A549 (cell line): ENCODE measurements around the gene CLCN3. TPM values are rescaled to one million over a fixed set of nuclear protein-coding genes. Genes with fewer than 3 reads are reported as not detected.

ENCODE experiments used
- ATAC-seq, 2 experiments: fragments of 200-7000 bp in 1 of 2; fragments of >200 bp in 1 of 2; cut with Nextera tagmentation in 1 of 2; cut with Tn5 transposase in 1 of 2; 3 replicates each; pipeline versions ENCODE4 v1.8.0 to v1.9.1; 2018 to 2020; ENCODE audit warnings: mild to moderate bottlenecking in 1 of 2, moderate library complexity in 1 of 2
- CTCF ChIA-PET: fragments of 300-600 bp; sonication (Branson Sonifier 250); formaldehyde crosslinking; extraction: SDS; loops from one replicate; lab custom pipeline; 2021; ENCODE audit warnings: antibody characterized with exemption, inconsistent platforms; lab: Yijun Ruan, JAX
- POLR2A ChIA-PET: fragments of 350-600 bp; formaldehyde crosslinking; extraction: SDS; loops from one replicate; lab custom pipeline; 2021; ENCODE audit warnings: antibody characterized with exemption, inconsistent platforms; lab: Yijun Ruan, JAX
- DNase-seq, 2 experiments: peaks; one replicate each; pipeline versions ENCODE4 v3.0.0 to v3.0.0-alpha.2; 2011 to 2016; ENCODE audit warnings: low read depth in 1 of 2, low spot score in 1 of 2
- FAIRE-seq: peaks from 2 replicates; lab custom pipeline; 2011; peaks lifted over from hg19 to GRCh38; lab: Jason Lieb, UNC
- H3K27ac ChIP-seq, 2 experiments: fragments of >200 bp; sonication (Bioruptor Twin); formaldehyde crosslinking; 3 replicates each; pipeline ENCODE4 v1.5.1; 2016 to 2017
- H3K4me1 ChIP-seq: fragments of >200 bp; sonication (Bioruptor Twin); formaldehyde crosslinking; 3 replicates; pipeline ENCODE4 v1.6.1; 2016
- H3K4me2 ChIP-seq: fragments of >200 bp; sonication (Bioruptor Twin); formaldehyde crosslinking; 3 replicates; pipeline ENCODE4 v1.6.1; 2016
- H3K4me3 ChIP-seq: fragments of >200 bp; sonication (Bioruptor Twin); formaldehyde crosslinking; 3 replicates; pipeline ENCODE4 v1.5.1; 2016
- H3K9me3 ChIP-seq: fragments of >200 bp; sonication (Bioruptor Twin); formaldehyde crosslinking; 3 replicates; pipeline ENCODE4 v1.6.1; 2016
- BHLHE40 ChIP-seq: IDR thresholded peaks from 2 replicates; pipeline ENCODE4 v1.6.1; 2012; ENCODE audit warnings: low read depth, low read length, inconsistent platforms
- CBX2 ChIP-seq: fragments of 200-600 bp; sonication (generic); IDR thresholded peaks from 2 replicates; pipeline ENCODE4 v1.6.1; 2016; ENCODE audit warnings: low read depth, mild to moderate bottlenecking, borderline replicate concordance
- CEBPB ChIP-seq, 2 experiments: fragments of >200 bp in 1 of 2; sonication (Bioruptor Twin) in 1 of 2; formaldehyde crosslinking in 1 of 2; IDR thresholded peaks; 2 replicates each; pipeline ENCODE4 v1.6.1; 2012 to 2016
- CHD2 ChIP-seq: fragments of 150-350 bp; IDR thresholded peaks from 2 replicates; pipeline ENCODE4 v1.6.1; 2014; ENCODE audit warnings: low read length; ENCODE audit not compliant: partially characterized antibody
- EP300 ChIP-seq, 2 experiments: fragments of >200 bp; sonication (Bioruptor Twin); formaldehyde crosslinking; IDR thresholded peaks; 2 replicates in 1 of 2; 3 replicates in 1 of 2; pipeline ENCODE4 v1.6.1; 2016 to 2017
- GATA3 ChIP-seq: IDR thresholded peaks from 2 replicates; pipeline ENCODE4 v1.6.1; 2012; ENCODE audit warnings: borderline replicate concordance
- HEYL ChIP-seq: fragments of 250-450 bp; sonication (Bioruptor Pico); IDR thresholded peaks from 2 replicates; pipeline ENCODE4 v1.8.0; 2021; ENCODE audit warnings: mild to moderate bottlenecking, moderate library complexity
- HOXB13 ChIP-seq: fragments of 250-450 bp; sonication (Bioruptor Pico); IDR thresholded peaks from 2 replicates; pipeline ENCODE4 v1.5.0; 2020; ENCODE audit warnings: low read depth, mild to moderate bottlenecking, moderate library complexity
- POLR2A ChIP-seq: IDR thresholded peaks from 2 replicates; pipeline ENCODE4 v1.6.1; 2012; ENCODE audit warnings: mild to moderate bottlenecking, low read length
- RARB ChIP-seq: fragments of 250-450 bp; sonication (Bioruptor Pico); IDR thresholded peaks from 2 replicates; pipeline ENCODE4 v1.8.0; 2021; ENCODE audit warnings: mild to moderate bottlenecking, moderate library complexity
- RCOR1 ChIP-seq: fragments of 150-350 bp; IDR thresholded peaks from 2 replicates; pipeline ENCODE4 v1.6.1; 2014; ENCODE audit warnings: antibody characterized with exemption, low read length, low read depth
- SMC3 ChIP-seq: fragments of >200 bp; sonication (Bioruptor Twin); formaldehyde crosslinking; IDR thresholded peaks from 3 replicates; pipeline ENCODE4 v1.6.1; 2018; ENCODE audit warnings: inconsistent platforms
- ZSCAN20 ChIP-seq: fragments of 250-450 bp; sonication (Bioruptor Pico); IDR thresholded peaks from 2 replicates; pipeline ENCODE4 v1.8.0; 2022; ENCODE audit warnings: mild to moderate bottlenecking, moderate library complexity
- WGBS: methylation state at CpG from one replicate; pipeline ENCODE4 v1.1.6; 2017; ENCODE audit errors: missing lambda C conversion rate; 5-methylcytosine and 5-hydroxymethylcytosine counted together
- polyA plus RNA-seq, 4 experiments: library from polyadenylated mRNA; depleted of rRNA in 3 of 4; stranded (reverse); fragments of >200 nt; fragmentation: RNase III in 1 of 4; extraction: RNeasy Plus Mini Kit Qiagen cat#74134 plus additional on column Dnase treatment in 1 of 4; gene quantifications; 2 replicates in 3 of 4; 3 replicates in 1 of 4; pipeline ENCODE4 v1.2.3, GENCODE V29; 2011 to 2017
- TF ChIP-seq, protein P1 (sequence below): IDR thresholded peaks from 2 replicates; pipeline ENCODE4 v1.6.1; 2012; ENCODE audit warnings: low read depth, borderline replicate concordance
- TF ChIP-seq, protein P2 (sequence below): fragments of 150-350 bp; IDR thresholded peaks from 2 replicates; pipeline ENCODE4 v1.6.1; 2014; ENCODE audit warnings: low read depth, mild to moderate bottlenecking, low read length
- TF ChIP-seq, protein P3 (sequence below): fragments of 200-600 bp; sonication (generic); IDR thresholded peaks from 2 replicates; pipeline ENCODE4 v1.6.1; 2016; ENCODE audit warnings: antibody characterized with exemption, mild to moderate bottlenecking, moderate library complexity
- TF ChIP-seq, protein P4 (sequence below): fragments of >200 bp; sonication (Bioruptor Twin); formaldehyde crosslinking; IDR thresholded peaks from 2 replicates; pipeline ENCODE4 v1.6.1; 2016
- TF ChIP-seq, protein P5 (sequence below): IDR thresholded peaks from 2 replicates; pipeline ENCODE4 v1.6.1; 2012
- TF ChIP-seq, protein P6 (sequence below): fragments of 450-650 bp; IDR thresholded peaks from 2 replicates; pipeline ENCODE4 v1.6.1; 2014; ENCODE audit warnings: antibody characterized with exemption

The CLCN3 gene
- polyA plus RNA-seq, 2 of the 4 experiments (the other 2 are of a cell fraction), result 18.8 to 53.6 TPM

DNA sequence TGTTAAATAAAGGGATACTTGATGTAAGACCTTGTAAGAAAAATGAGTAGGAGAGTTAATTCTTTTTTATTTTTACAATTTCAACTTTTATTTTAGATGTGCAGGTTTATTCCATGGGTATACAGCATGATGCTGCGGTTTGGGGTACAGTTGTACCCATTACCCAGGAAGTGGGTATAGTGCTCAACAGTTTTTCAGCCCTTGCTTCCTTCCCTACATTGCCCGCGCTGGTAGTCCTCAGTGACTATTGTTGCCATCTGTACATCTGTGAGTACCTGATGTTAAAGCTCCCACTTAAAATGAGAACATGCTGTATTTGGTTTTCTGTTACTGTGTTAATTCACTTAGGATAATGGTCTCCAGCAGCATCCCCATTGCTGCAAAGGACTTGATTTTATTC is 9.7 kb downstream of the CLCN3 start:
- Histone ChIP-seq H3K27ac (no peak overlapping the region), H3K4me2 (no peak overlapping the region), H3K4me1 (no peaks in the 10 kb centered on the region), H3K4me3 (no peak overlapping the region), H3K9me3 (no peaks in the 10 kb centered on the region)
- POLR2A ChIA-PET, result no interaction called here
- 92% methylated on average over 3 of the region's 3 CpGs for WGBS
- CTCF ChIA-PET, result interaction anchor here (1.3 kb wide), 1 partner anchor 11 kb away, joined by 4 read pairs; no protein-coding TSS in a partner anchor
- TF ChIP-seq, protein P1, sequence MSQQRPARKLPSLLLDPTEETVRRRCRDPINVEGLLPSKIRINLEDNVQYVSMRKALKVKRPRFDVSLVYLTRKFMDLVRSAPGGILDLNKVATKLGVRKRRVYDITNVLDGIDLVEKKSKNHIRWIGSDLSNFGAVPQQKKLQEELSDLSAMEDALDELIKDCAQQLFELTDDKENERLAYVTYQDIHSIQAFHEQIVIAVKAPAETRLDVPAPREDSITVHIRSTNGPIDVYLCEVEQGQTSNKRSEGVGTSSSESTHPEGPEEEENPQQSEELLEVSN, result no peak
- TF ChIP-seq SMC3 (no peak), ZSCAN20 (no peak), HEYL (CRISPR knock-in tag) (no peak), HOXB13 (no peak), CHD2 (no peak), RARB (no peak), BHLHE40 (no peak), RCOR1 (no peak), EP300 (IDR thresholded peaks at IDR 0.05) (no peak)
- TF ChIP-seq, protein P2, sequence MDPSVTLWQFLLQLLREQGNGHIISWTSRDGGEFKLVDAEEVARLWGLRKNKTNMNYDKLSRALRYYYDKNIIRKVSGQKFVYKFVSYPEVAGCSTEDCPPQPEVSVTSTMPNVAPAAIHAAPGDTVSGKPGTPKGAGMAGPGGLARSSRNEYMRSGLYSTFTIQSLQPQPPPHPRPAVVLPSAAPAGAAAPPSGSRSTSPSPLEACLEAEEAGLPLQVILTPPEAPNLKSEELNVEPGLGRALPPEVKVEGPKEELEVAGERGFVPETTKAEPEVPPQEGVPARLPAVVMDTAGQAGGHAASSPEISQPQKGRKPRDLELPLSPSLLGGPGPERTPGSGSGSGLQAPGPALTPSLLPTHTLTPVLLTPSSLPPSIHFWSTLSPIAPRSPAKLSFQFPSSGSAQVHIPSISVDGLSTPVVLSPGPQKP, result no peak
- TF ChIP-seq, protein P3, sequence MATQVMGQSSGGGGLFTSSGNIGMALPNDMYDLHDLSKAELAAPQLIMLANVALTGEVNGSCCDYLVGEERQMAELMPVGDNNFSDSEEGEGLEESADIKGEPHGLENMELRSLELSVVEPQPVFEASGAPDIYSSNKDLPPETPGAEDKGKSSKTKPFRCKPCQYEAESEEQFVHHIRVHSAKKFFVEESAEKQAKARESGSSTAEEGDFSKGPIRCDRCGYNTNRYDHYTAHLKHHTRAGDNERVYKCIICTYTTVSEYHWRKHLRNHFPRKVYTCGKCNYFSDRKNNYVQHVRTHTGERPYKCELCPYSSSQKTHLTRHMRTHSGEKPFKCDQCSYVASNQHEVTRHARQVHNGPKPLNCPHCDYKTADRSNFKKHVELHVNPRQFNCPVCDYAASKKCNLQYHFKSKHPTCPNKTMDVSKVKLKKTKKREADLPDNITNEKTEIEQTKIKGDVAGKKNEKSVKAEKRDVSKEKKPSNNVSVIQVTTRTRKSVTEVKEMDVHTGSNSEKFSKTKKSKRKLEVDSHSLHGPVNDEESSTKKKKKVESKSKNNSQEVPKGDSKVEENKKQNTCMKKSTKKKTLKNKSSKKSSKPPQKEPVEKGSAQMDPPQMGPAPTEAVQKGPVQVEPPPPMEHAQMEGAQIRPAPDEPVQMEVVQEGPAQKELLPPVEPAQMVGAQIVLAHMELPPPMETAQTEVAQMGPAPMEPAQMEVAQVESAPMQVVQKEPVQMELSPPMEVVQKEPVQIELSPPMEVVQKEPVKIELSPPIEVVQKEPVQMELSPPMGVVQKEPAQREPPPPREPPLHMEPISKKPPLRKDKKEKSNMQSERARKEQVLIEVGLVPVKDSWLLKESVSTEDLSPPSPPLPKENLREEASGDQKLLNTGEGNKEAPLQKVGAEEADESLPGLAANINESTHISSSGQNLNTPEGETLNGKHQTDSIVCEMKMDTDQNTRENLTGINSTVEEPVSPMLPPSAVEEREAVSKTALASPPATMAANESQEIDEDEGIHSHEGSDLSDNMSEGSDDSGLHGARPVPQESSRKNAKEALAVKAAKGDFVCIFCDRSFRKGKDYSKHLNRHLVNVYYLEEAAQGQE, result no peak
- TF ChIP-seq, protein P4, sequence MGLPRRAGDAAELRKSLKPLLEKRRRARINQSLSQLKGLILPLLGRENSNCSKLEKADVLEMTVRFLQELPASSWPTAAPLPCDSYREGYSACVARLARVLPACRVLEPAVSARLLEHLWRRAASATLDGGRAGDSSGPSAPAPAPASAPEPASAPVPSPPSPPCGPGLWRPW, result no peak
- TF ChIP-seq, protein P5, sequence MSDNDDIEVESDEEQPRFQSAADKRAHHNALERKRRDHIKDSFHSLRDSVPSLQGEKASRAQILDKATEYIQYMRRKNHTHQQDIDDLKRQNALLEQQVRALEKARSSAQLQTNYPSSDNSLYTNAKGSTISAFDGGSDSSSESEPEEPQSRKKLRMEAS, result no peak
- no peak for DNase-seq
- no peak for FAIRE-seq
- ATAC-seq, result no peak

DNA sequence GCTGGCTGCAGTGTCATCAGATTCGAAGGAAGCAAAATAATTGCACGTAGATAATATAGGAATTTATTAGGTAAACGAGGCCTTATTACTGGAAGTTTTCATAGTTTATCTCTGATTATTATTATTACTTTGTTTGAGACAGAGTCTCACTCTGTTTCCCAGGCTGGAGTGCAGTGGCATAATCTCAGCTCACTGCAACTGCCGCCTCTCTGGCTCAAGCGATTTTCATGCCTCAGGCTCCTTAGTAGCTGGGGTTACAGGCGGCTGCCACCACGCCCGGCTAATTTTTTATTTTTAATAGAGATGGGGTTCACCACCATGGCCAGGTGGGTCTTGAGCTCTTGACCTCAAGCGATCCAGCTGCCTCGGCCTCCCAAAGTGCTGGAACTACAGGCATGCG is 12.5 kb downstream of the CLCN3 start:
- ATAC-seq, result no peak
- Histone ChIP-seq H3K9me3 (no peaks in the 10 kb centered on the region), H3K4me2 (no peak overlapping the region), H3K4me3 (no peak overlapping the region), H3K27ac (no peak overlapping the region), H3K4me1 (no peaks in the 10 kb centered on the region)
- CTCF ChIA-PET, result no interaction called here
- TF ChIP-seq CEBPB (IDR thresholded peaks at IDR 0.05), result no peak
- TF ChIP-seq CBX2, result no peak
- no peak for TF ChIP-seq POLR2A
- no peak for TF ChIP-seq BHLHE40
- TF ChIP-seq, protein P2, result no peak
- TF ChIP-seq HEYL (CRISPR knock-in tag), result no peak
- no peak for TF ChIP-seq GATA3
- TF ChIP-seq, protein P4, result no peak
- TF ChIP-seq EP300 (IDR thresholded peaks at IDR 0.05), result no peak
- TF ChIP-seq, protein P5, result no peak
- TF ChIP-seq, protein P6, sequence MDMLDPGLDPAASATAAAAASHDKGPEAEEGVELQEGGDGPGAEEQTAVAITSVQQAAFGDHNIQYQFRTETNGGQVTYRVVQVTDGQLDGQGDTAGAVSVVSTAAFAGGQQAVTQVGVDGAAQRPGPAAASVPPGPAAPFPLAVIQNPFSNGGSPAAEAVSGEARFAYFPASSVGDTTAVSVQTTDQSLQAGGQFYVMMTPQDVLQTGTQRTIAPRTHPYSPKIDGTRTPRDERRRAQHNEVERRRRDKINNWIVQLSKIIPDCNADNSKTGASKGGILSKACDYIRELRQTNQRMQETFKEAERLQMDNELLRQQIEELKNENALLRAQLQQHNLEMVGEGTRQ, result no peak
- no peak for FAIRE-seq
- POLR2A ChIA-PET, result no interaction called here
- no peak for DNase-seq
- WGBS, result 90% methylated on average over 11 of the region's 11 CpGs
